Brain pericyte (primary cell): ENCODE data around the gene EIF4EBP2.

Experiments
- DNase-seq: peaks from one replicate; pipeline ENCODE4 v3.0.0-alpha.2; 2012; ENCODE audit warnings: low read depth, low spot score

Gene EIF4EBP2

DNA sequence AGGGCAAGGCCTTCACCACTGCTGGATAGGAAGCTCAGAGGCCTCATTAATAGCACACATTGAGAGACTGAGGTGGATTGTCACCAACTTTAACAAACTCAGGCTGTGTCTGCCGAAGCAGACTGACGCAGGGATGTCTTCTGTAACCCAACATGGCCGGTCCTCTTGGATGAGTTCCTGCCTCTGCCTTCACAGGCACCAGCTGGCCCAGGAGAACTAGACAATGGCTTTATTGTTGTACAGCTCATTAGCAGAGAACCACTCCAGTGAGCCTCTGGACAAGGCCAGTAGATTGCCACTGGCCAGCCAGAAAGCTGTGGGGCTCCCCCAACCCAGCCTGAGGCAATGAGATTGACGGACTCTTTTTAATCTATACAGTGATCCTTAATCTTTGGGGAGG lies 28.2 kb downstream of the EIF4EBP2 start:
- DNase-seq, result no peak

DNA sequence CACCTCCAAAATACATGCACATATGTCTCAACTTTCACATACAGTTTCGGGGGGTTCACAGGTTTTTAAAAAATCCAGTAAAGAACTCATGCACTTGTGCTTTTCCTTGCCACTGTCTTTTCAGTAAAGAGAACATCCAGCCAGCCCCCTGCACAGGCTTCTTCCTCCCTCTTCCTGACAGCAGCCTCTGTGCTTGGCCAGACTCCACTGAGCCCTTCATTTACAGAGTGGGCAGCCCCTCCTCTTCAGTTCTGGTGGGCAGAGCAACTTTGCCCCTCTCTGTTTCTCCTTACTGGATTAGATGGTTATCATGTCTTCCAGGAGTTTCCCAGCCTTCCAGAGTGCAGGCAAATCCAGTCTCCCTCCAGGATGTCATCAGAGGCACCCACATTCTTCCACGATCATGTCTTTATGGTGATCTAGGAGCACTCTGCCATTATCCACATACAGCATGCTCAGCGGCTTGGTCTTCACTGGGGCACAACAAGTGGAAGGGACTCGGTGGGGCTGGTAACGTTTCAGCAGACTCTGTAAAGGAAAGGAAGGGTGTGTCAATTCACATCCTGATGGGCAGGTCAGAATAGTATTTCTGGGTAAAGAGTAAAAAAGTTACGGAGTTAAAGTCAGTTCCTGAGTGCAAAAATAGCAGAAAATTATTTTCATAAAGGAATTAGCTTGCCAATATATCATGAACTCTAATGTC lies 28.8 kb downstream of the EIF4EBP2 start:
- no peak for DNase-seq

DNA sequence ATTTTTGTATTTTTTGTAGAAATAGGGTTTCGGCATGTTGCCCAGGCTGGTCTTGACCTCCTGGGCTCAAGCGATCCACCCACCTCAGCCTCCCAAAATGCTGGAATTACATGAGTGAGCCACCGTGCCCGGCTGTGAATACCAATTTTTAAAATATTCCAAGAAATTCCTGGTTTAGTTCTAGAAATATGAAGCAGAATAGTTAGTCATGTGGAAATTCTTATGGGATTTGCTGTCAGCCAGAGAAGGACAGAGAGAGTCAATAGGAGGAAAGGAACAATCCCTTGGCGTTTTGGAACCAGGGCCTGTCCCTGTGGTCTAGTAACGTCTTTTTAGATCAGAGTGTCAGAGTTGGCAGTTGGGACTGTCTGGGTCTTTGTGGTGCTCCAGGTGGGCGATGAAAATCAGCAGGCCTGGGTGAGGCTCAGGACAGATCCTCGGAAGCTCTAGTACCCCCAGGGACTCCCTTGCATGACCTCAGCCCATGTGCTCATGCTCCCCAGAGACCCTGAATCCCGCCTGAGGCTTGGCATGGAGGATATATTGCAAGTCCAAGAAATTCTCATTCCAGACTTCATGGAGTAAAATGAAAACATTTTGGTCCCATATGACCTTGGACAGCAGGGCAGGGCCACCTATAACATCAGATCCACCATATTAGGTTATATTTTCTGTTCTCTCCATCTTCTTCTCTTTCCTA lies 29.8 kb downstream of the EIF4EBP2 start:
- DNase-seq, result no peak

DNA sequence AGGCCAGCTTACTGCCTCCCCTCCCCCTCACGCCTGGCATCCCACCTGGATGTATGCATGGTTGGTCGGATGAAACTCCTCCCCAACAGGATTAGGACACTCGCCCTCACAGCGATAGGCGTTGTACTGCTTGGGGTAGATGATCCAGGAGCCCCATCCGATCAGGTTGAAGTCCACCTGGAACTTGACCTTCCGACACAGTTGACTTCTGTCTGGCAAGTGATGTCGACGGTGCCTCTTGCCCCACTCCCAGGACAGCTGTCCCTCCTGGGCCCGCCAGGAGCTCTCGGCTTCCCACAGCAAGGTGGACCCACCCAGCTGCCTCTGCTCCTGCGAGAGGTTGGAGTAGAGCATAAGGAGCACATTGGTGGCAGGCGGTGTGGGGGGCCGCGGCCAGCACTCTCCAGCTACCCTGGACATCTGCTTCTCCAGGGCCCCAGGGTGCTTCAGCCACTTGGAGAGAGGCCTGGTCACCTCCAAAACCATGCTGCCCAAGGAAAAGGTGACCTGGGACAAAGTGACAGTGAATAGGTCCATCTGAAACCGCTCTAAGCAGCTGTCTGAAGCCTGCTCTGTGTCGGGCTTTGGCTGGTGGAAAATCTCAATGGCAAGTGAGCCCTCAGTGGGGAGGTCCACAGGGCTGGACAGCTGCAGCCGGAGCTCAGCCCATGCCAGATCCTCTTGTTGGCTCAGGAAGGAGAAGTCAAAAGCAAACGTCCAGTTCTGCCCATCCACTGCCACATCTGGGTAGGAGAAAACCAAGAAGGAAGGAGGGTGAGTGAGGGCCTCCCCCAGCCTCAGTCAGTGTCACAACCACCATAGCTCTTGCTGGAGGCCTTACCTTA lies 31.5 kb downstream of the EIF4EBP2 start:
- DNase-seq, result no peak

DNA sequence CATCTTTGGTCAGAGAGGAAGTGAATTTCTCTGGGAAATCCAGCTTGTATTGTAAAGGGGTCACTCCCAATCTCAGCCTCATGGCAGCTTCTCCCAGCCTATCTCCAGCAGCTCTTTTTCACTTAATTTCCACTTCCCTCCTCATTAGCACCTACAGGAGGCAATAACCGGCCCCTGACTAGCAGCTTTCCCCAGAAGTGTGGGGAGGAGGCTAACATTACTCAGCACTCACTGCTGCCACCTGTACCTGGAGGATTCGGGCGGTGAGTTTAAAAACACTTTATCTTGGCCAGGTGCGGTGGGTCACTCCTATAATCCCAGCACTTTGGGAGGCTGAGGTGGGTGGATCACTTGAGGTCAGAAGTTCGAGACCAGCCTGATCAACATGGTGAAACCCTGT lies 33.8 kb downstream of the EIF4EBP2 start:
- no peak for DNase-seq

DNA sequence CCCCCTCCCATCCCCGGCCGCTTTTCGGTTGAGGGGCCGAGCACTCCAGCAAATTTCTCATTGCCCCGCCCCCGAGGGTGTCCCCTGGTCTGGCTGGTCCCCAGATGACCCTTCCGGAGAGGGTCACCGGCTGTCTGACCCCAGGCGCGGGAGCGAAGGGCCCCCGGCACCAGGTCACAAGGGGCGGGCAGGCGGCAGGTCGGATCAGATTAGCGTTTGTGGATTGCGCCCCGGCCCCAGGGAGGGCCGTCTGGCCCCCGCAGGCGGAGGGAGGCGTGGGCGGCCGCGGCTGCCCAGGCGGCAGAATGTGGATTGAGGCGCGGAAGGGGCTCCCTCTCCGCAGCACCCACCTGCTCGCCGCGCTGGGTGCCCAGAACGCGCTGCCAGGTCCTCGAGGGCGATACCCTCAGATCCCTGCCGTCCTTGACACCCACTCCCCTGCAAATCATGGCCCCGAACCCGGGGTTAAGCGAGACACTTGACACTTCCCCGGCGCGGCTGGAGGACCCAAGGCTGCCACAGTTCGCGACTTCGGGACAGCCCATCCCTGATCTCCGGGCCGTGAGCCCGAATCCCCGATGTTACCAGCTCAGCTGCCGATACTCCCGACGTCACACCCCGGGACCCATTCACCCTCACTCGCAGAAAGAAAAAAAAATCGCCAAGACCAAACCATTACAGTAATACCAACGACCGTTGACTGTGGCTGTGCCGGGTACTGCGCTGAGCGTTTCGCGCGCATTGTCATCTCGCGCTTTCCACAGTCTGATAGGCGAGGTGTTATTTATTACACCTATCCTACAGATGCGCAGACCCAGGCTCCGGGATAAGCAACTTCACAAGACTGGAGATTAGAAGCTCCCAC lies 36.6 kb downstream of the EIF4EBP2 start:
- no peak for DNase-seq

DNA sequence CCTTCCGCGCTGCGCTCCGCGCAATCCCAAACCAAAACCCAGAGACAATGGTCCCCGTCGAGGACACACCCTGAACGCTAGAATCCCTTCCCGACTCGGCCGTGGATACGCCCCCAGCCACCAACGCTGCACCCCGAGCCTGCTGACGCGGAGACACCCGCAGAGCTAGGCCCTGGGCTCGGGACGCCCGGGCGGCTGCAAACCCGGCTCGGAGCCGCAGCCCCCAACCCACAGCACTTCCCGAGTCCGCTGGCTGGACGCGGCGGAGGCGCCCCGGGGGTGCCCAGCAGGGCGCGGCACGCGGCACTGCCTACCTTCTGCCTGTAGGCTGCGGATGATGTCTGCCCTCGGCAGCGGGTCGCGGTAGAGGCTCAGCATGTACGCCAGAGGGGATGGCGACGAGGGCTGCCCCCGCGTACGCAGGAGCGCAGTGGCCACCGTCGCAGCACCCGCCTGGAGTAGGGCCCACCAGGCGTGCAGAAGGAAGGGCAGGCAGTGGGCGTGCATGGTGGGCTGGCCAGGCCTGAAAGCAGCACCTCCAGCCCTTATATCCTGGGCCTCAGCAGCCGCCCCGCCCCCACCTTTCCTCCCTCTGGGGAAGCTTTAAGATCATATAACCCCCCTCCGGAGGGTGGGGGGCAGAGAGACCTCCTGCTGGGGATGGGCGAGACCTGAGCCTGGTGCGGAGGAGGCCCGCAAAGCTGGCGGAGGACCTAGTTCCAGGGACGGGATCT lies 37.4 kb downstream of the EIF4EBP2 start, which contains the start of gene NODAL:
NODAL (minus strand) TSS at position 521 of the 734 bp plus-strand sequence; CDS start at position 507, 14 bp downstream.
- DNase-seq, result no peak

DNA sequence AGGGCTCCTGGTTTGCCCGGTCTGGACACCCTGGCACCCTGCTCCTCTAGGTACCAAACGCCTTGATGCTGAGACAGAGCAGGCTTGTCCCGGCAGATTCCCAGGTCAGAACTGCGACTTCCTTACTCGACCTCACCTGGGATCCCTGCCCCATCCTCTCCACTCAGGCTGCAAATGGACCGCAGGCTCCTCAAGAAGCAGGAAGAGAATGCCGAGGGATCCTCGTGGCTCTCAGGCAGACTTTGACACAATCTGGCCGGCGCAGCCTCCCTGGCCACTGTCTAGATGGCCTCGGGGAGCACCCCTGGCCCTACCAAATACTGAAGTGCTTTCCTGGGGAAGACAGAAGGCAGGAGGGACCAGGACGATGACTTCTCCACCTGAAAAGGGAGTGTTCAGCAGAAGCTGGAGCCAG lies 38.0 kb downstream of the EIF4EBP2 start:
- no peak for DNase-seq

DNA sequence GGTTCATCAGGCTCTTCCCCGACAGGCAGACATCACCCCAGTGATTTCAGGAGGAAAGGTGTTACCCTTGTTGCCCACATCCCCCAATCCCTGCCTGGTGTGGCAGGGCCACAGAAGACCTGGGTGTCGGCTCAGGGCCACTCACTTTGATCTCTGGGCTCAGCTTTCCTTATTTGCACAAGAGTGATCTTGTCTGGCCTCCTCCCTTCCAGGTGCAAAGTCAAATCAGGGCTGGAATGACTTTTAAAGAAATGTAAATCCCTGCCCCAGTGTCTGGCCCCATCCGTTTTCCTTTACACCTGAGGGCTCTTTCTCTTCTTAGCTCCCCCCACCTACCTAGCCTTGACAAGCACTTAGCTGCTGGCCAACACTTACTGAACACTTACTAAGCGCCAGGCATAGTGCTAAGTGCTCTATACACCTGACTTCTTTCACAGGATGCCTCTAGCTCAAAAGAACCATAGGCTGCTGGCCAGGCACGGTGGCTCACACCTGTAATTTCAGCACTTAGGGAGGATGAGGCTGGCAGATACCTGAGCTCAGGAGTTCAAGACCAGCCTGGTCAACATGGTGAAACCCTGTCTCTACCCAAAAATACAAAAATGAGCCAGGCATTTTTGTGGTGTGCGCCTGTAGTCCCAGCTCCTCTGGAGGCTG lies 38.5 kb downstream of the EIF4EBP2 start:
- DNase-seq, result no peak

DNA sequence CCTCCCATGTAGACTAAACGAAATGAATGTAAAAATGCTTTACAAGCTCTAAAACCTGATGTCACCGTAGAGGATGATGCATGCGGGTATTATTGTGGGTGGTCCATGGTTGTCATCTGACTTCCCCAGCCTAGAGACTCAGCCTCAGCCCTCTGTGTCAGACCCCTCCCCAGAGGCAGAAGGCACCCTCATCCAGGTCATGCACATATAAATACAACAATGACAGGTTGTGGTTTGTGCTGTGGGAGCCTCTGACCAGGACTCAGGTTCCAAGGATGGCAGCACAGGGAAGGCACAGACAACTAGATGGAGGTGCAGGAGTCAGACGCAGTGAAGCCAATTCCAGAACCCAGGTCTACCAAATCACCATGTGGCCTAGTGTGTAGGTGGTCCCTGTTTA lies 40.8 kb downstream of the EIF4EBP2 start:
- no peak for DNase-seq

DNA sequence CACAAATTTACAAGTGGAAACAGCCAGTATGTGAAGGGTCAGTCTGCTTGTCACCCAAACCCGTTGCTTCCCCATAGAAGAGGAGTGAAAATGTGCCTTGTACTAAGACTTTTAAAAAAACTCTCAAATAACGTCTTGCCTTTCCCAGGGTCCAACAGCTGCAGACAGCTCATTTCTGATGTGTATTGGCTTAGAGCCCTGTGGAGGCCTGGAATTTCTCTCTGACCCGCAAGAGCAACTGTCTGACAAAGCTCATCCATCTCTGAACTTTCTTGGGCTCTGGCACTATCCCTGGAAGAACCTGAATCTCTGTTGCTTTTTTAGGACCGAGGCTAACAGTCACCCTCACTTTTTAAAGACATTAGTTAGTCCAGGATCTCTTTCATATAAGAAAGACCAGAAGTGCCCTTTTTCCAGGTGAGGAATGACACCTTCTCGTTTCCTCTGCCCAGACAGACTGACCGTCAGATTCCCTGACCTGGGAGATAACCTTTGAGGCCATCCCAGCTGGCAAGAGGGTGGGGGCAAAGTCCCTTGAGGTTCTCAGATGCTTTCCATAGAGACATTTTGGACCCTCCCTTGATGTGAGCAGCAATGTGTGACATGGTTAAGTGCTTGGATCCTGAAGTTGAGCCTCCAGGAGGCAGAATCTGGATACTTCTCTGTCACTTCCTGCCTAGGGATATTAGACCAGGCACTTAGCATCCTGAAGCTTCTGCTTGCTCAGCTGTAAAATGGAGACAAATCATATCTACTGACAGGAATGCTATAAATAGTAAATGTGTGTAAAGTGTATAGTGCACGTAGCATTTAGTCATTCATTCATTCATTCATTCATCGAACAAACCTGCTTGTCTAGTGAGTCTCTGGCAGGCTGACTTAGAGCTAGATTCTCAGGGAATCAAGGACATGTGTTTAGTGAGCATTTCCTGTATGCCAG lies 42.0 kb downstream of the EIF4EBP2 start:
- DNase-seq, result no peak

DNA sequence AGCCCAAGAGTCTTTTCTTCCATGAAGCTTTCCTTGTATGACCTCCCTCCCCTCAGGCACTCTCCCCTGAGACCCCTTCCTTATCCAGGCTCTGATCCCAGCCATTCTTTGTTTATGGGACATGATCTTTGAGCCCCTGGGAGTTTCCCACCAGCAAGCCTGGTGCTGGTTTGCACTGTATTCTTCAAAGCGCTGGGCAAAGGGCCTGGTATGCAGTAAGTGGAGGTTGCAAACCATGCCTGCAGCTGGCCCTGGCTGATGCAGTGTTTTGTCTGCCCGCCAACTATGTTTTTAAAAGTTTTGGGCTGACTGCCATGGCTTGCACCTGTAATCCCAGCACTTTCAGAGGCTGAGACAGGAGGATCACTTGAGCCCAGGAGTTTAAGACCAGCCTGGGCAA lies 44.3 kb downstream of the EIF4EBP2 start:
- peak; percentile 24 for DNase-seq

DNA sequence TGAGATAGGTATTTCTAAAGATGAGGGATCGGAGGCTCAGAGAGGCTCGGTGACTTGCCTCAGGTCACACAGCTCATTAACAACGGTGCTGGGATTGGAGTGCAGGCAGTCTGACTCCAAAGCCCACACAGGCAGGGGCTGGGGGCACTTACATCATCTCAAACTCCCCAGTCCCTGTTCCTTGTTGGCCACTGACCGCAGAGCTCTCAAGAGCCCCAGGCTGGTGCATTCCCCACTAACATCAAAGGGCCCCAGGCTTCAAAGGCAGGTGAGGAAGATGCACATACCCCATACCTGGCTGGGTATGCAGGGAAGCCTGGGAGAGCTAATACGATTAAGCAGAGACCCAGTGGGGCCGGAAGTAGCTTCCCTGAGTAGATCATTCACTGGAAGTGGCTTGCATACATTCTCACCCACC lies 51.3 kb downstream of the EIF4EBP2 start:
- DNase-seq, result no peak

DNA sequence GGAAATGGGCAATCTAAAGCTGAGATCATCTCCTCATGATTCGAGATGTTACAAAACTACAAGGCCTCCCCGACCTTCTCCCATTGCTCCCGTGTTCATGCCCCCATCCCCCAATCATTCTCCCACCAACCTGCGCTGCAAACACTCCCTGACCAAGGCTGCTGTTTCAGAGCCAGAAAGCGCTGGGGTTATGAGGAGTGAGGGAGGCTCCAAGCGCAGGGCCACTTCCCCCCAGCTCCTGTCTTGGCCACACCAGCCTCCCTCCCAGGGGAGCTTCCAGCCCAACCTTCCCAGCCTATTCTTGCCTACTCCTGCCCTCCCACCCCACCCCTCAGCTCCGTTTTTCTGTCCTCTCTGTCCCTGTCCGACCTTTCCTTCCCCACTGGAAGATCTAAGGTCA lies 52.2 kb downstream of the EIF4EBP2 start:
- no peak for DNase-seq

DNA sequence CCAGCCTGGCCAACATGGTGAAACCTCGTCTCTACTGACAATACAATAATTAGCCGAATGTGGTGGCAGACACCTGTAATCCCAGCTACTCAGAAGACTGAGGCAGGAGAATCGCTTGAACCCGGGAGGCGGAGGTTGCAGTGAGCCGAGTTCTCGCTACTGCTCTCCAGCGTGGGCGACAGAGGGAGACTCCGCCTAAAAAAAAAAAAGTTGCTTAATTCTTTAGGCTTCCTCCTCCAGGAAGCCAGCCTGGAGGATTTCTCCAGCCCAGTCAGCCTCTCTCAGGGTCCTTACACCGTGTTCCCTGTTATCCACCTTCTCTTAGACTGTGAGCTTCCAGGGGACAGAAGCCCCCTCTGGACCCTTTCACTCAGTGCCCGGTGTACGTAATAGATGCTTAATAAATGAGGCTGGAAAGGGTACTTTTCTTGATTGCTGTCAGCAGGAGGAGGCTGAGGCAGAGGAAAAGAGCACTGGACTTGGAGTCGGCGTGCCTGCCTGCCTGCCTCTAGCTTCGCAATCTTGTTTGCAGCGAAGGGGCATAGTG lies 53.9 kb downstream of the EIF4EBP2 start:
- no peak for DNase-seq

DNA sequence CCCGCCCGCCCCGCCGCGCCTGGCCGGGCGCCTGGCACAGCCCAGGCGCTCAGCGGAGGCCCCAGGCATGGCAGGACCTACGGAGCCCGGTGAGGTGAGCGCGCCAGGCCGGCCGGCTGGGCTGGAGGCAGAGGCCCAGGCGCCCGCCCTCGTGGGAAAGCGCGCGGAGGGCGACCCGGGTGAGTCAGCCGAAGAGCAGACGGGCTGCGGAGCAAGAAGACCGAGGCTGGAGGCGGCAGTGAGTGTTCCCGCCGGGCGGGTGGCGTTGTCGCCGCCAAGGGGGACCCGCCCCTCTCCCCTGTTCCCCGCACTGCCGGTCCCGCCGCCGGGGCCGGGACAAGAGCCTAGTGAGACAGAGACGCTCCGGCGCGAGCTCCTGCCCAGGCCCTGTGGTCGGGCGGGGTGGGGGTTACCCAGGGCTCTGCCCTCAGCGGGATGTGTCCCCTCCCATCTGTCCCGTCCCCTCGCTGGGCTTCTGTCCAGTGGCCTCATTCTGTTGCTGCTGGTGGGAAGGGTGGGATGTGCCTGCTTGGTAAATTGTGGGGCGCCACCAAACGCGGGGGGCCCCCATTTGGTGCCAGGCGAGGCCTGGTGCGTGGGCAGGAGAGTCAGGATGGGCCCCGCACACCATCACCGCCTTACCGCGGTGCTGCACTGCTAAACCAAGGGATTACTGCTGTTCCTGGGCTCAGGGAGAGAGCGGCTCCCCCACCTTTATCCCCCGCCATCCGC lies 54.5 kb downstream of the EIF4EBP2 start:
- DNase-seq, result no peak

DNA sequence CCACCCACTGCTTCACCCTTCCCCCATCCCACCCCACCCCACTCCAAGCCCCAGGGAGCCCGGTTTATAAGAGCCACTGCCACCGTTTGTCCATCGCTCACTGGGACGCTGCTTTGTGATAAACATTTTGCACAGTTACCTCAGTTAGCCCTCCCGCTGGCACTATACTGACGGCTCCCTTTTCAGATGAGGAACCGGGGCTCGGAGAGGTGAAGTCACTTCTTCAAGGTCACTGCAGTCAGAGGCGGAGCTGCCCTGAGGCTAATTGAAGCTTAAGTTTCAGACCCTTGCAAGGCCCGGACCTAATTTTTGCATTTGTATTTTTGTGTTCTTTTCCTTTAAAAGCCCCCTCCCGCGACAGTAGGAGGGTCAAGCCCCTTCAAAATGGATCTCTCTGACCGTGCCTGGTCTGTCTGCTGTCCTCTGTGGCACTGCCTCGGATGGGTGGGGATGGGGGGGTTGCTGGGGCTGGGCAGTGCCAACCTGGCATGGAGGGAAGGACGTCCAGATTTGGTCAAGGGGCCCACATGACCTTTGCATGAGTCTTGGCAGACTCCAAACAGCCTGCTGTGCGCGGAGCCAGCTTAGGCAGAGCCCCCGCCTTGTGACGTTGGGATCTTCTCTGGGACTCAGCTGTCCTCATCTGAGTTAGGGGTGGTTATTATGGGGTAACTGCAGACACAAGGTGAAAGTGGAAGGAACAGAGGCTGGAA lies 55.3 kb downstream of the EIF4EBP2 start:
- DNase-seq, result no peak
